HEK293T (cell line): Measurements from ENCODE around the gene NOSTRIN.
A peak's percentile ranks its signal among the peaks of the same experiment; 100 is the strongest.

Source experiments
- ELF4 ChIP-seq: fragments of 450-650 bp; IDR thresholded peaks from 2 replicates; pipeline ENCODE4 v1.6.1; 2017; ENCODE audit warnings: antibody characterized with exemption
- FOXK2 ChIP-seq: fragments of 450-650 bp; IDR thresholded peaks from 2 replicates; pipeline ENCODE4 v1.6.1; 2016; ENCODE audit warnings: mild to moderate bottlenecking
- FOXM1 ChIP-seq: fragments of 450-650 bp; IDR thresholded peaks from 2 replicates; pipeline ENCODE4 v1.6.1; 2017; ENCODE audit warnings: mild to moderate bottlenecking, borderline replicate concordance
- HDGF ChIP-seq: fragments of 450-650 bp; IDR thresholded peaks from 2 replicates; pipeline ENCODE4 v1.6.1; 2017; ENCODE audit warnings: antibody characterized with exemption, borderline replicate concordance
- LEF1 ChIP-seq: fragments of 450-650 bp; IDR thresholded peaks from 2 replicates; pipeline ENCODE4 v1.6.1; 2017; ENCODE audit warnings: mild to moderate bottlenecking, borderline replicate concordance
- NFRKB ChIP-seq: fragments of 450-650 bp; IDR thresholded peaks from 2 replicates; pipeline ENCODE4 v1.6.1; 2016; ENCODE audit warnings: mild to moderate bottlenecking, moderate library complexity
- SP1 ChIP-seq: fragments of 450-650 bp; IDR thresholded peaks from 2 replicates; pipeline ENCODE4 v1.6.1; 2017
- TARDBP ChIP-seq: fragments of 450-650 bp; IDR thresholded peaks from 2 replicates; pipeline ENCODE4 v1.6.1; 2016

DNA sequence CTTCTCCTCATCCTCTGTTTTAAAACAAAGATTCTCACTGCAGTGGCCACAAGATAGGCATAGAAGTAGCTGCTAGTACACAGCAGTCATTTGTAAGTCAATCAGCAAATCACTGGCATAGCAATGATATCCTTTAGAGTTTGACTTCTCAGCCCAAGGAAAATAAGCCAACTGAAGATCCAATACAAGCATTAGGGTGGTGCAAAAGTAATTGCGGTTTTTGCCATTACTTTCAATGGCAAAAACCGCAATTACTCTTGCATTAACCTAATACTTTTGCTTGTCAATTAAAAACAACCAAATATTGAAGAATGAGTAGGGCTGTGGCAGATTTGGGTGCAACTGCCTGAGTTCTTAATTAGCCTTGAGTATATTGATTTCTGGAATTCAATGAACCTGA is 101.5 kb downstream of the NOSTRIN start:
- no peak for TF ChIP-seq TARDBP
- TF ChIP-seq FOXM1, result no peak
- TF ChIP-seq SP1, result no peak
- no peak for TF ChIP-seq NFRKB
- TF ChIP-seq LEF1, result no peak
- peak; percentile 30; the same call in 1 of the 2 replicates for TF ChIP-seq ELF4
- TF ChIP-seq FOXK2, result no peak
- no peak for TF ChIP-seq HDGF
